Activated CD4-positive, alpha-beta T cell treated with anti-CD3 and anti-CD28 coated beads, Interleukin-2, amount 50 U/mL, for 16 hours (primary cell): ENCODE results near the gene TULP1.
A peak's percentile ranks its signal among the peaks of the same experiment; 100 is the strongest.
"Not testable (repeated sequence)": the region's sequence is repeated elsewhere in the genome, so short reads cannot be mapped to it uniquely, and the experiment has no call there.

ENCODE experiments used
- DNase-seq: peaks from one replicate; pipeline ENCODE4 v3.0.0-alpha.2; 2020

The TULP1 gene

DNA sequence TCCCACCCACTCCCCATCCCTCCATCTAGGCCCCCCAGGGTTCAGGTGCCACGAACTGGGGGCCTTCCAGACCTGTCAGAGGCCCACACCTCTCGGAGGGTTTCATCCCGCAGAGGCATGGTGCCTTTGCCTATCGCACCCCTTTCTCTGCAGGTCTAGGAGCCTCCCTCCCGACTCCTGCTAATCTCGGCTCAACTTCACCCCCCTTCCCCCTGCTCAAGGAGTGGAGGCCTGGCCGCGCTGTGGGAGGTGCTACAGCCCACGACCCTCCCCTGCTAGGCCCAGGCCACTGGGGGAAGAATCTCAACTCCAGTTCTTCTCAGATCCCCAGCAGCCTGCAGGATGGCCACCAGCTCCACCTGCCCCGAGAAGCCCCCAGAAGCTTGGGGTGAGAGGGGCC, at the start of gene TULP1:
Gene TULP1 (minus strand): TSS at position 157 of the 400 bp plus-strand sequence. CDS start 38 bp downstream, at position 119.
- DNase-seq, result no peak

DNA sequence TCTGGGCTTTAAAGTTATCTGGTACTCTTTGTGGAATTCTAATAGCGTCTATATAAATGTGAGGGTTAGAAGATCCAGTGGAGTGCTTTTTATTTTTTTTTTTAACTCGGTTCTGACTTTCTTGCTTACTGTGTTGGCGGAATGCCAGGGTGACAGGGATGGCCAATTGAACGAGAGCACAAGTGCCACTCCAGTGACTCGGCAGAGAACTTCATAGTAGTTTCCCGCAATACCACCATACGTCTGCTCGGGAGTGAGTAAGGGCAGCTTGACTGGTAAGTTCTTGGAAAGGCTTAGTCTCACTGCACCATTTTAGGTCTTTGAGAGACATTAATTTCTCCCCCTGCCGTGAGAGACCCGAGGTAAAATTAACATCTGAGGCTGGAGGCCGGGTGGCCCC, 49.4 kb upstream of the TULP1 start:
- DNase-seq, result no peak

DNA sequence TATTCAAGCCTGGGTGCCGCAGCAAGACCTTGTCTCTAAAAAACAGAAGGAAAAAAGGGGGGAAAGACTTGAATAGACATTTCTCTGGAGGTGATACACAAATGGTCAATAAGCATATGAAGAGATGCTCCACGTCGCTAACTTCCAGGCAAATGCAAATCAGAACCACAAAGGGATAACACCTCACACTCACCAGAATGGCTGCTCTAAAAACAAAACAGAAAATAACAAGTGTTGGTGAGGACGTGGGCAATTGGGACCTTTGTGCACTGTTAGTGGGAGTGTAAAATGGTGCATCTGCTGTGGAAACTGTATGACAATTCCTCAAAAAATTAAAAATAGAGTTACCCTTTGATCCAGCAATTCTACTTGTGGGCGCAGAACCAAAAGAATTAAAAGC, 48.4 kb upstream of the TULP1 start:
- DNase-seq, result no peak

DNA sequence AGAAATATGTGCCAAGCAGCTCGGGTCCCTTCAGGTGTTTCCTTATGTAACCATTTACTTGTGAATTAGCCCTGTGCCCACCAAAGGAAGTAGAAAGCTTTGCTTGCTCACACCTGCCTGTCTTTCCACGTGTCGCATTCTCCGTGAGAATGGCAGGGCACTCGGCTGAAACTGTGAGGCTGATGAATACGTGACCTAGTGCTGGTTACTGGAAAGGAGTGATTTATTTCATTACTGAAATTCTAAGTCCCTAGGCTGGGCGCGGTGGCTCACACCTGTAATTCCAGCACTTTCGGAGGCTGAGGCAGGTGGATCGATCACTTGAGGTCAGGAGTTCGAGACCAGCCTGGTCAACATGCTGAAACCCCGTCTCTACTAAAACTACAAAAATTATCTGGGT, 45.9 kb upstream of the TULP1 start:
- no peak for DNase-seq

DNA sequence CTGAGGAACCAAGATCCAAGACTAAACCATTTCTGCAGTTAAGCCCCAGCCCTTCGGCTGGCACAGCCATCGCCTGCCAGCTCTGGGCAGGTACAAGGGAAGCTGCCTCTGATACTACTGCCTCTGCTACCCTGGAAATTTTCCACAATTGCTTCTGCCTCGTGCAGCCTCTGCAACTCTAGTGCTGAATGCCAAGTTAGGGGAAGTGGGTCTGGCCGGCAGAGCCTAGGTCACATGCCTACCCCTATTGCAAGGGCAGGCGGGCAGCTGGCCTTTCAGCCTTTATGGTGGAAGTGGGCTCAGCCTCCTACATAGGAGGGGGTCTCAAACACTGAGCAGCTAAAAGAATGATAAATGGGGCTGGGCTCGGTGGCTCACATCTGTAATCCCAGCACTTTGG, 44.5 kb upstream of the TULP1 start:
- DNase-seq, result no peak

DNA sequence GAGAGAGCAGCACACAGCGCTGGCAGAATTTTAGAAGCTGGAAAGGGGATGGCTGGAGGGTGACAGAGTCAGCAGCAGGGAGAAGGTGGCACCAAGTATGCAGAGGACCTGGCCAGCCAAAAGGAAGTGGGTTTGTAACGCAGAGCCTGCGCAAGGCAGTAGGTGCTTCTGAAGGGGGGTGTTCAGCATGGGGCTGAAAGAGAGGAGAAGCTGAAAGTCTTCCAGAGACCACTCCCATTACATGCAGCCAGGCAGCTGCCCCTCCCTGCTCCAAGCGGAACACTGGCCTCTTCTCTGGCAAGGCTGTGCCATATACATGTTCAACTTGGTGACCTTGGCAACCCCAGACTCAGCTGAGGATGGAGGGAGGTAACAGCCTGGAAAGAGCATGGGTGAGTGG, 42.1 kb upstream of the TULP1 start:
- DNase-seq, result no peak

DNA sequence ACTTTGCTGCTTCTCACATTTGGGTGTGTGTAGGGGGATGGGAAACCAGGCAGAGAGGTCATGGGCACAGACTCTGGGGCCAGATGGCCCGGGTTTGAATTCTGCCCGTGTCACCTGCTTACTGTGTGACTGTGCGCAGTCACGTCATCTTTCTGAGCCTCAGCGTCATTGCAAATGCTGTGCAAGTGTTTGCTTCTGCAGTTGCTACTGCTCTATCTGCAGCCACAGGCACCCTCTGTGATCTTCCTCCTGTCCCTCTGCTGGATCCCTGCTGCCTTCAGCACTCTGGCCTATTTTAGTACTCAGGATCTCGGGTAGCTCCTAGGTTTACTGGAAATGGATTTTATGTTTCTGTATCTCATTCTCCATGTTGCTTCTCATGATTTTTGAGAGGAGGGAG, 40.6 kb upstream of the TULP1 start:
- DNase-seq, result no peak

DNA sequence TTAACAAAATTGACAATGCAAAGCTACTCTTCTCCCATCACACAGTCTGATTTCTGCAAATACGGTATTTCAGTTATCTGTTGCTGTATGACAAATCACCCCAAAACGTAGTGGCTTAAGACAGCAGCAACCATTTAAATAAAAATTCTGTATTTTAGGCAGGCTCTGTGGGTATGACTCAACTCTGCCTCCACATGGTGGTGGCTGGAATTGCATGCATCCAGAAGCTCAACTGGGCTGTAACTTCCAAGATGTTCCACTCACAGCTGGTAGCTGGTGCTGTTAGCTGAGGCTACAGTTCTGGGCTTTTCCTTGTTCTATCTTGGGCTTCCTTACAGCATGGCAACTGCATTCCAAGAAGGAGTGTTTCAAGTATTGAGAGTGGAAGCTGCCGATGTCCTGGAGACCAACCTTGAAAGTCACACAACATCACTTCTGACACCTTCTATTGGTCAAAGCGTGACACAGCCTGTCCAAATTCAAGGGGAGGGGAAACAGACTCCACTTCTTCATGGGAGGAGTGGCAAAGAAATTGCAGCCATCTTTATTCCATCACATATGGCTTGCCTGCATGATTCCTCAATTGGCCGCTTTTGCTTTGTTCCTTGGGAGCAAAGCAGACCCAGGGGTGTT, 39.7 kb upstream of the TULP1 start:
- peak; percentile 68 for DNase-seq

DNA sequence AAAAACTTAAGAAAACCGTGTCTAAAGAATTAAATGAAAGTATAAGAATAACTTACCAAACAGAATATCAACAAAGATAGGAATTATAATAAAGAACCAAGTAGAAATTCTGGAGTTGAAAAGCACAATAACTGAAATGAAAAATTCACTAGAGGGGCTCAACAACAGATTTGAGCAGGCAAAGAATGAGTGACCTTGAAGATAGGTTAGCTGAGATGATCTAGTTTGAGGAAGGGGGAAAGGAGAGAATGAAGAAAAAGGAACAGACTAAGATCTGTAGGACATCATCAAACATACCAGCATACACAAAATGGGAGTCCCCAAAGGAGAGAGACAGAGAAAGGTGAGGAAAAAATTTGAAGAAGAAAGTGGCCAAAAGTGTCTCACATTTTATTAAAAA, 37.7 kb upstream of the TULP1 start:
- no peak for DNase-seq

DNA sequence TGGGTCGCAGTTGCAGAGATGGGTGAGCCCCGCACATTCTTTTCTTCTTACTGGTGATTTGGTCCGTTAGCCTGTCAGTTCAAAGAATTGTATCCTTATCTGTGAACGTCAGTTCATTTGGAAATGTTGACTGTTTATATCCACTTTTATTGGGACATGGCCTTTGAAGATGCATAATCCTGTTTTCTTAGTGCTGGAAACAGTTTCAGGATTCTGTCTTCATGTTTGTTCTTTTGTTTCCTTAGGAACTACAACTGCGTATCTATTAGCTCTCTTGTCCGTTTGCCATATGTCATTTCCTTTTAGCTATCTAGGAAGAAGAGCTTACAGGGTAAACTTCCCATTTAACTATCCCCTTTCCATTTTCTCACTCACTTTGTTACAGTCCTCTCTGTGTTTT, 35.0 kb upstream of the TULP1 start:
- no peak for DNase-seq

DNA sequence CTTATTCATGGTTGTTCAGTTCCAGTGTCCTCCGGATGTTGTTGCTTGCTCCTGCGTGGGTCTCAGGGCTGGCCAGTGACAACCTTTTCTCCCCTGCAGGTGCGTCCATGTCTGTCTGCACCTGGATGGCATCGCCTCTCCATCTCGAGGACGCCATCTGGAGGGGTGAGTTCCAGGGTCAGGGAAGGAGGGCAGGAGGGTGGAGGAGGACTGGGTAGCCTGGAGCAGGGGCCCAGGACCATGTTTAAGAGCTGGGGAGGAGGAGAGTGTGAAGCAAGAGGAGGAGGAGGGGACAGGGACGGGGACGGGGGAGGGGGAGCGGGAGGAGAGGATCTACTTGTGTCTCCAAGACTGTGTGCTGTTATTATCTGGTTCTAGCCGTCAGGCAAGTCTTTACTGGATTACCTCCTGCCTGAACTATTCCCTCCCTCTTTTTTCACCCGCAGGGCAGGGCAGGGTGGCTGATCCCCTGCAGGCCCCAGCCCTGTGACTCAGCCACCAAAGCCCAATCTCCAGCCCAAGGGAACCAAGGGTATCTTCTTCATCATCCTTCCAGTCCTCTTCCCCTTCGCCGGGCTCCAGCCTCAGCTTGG, 32.2 kb upstream of the TULP1 start:
- no peak for DNase-seq

DNA sequence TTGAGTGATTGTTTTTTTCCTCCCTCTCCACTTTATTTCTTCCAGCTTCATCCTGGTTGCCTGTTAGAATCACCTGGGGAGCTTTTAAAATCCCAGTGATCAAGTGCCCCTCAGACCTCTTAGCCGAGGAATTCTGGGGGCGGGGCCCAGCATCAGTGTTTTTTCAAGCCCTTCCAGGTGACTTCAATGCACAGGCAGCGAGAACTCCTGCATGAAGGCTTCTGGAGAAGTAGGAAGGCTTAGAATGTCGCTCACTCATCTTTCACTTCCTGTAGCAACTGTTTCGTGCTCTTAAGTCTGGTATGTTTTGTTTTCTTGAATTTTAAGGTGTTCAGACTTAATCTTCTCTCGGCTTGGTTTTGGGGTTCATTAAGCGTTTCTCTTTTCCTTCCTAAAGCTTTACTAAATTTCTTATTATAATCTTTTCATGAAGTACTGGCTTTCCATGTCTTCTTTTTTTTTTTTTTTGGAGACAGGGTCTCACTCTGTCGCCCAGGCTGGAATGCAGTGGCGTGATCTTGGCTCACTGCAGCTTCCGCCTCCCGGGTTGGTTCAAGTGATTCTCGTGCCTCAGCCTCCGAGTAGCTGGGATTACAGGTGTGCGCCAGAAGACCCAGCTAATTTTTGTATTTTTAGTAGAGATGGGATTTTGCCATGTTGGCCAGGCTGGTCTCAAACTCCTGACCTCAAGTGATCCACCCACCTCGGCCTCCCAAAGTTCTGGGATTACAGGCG, 30.9 kb upstream of the TULP1 start:
- no peak for DNase-seq

DNA sequence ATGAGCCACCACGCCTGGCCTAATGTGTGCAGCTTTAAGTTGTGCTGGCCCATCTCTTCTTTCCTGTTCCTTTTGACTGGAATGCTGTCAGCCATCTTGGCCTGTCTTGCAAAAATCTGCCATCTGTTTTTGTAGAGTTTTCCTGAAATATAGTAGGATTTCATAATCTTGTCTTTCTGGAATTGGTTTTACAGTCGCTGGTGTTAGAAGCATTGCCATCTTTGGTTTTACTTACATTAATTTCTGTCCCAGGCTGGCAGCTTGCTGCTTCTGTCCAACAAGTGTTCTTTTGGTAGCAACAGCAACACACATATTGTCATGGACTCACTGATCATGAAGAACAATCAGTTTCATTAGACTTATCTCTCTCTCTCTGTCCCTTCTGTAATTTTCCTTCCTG, 29.1 kb upstream of the TULP1 start:
- DNase-seq, result no peak

DNA sequence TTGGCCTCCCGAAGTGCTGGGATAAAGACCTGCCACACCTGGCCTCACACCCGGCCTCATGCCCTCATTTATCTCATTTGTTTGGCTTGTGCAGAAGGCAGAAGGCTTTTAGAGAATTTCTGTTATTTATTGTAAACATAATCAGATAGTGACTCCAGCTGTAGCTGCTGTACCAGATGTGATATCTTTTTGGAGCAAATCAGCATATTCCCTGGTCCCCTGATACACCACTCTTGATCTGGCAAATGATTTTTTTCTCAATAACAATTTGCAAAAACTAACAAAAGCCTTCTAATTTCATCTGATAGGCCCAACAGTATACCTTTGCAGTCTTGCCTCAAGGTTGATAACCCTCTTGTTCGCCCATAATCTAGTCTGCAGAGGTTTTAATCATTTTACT, 26.5 kb upstream of the TULP1 start:
- no peak for DNase-seq

DNA sequence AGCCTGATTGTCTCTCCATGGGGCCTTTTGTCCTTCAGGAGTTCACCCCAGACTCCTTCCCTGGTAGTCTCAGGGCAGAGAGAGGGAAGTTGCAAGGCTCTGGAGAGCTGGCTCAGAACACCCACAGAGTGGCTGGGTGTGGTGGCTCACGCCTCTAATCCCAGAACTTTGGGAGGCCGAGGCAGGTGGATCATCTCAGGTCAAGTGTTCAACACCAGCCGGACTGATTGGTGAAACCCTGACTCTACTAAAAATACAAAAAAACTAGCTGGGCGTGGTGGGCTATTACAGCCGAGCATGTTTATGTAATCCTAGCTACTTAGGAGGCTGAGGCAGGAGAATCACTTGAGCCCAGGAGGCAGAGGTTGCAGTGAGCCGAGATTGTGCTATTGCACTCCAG, 23.2 kb upstream of the TULP1 start:
- not testable (repeated sequence) for DNase-seq

DNA sequence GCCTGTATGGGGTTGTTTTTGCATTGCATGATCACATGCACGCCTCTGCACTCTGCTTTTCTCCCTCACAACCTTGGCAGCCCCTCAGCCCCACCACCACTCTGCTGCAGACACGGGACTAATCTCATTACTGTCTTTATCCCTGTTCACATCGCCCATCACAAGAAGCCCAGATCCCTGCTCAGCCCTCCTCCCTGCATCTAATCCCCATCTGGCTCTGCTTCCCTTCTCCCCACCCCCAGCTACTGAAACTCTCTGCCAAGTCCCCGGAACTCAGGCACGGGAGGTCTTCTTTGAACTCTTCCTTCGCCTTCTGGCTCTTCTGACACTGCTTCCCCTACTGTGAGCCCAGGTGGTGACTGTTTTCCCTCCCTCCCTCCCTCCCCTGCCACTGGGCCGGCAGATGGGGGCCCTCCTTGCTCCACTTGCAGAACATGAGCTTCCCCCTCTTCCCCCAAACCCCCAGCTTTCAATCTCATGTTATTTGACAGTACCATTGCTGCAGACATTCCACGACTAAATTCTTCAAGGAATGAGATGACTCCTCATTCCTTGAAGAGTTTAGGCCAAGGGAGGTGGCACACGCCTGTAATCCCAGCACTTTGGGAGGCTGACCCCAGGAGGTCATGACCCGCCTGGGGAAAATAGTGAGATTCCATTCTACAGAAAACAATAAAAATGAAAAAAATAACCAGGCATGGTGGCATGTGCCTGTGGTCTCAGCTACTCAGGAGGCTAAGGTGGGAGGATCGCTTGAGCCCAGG, 21.9 kb upstream of the TULP1 start:
- DNase-seq, result no peak

DNA sequence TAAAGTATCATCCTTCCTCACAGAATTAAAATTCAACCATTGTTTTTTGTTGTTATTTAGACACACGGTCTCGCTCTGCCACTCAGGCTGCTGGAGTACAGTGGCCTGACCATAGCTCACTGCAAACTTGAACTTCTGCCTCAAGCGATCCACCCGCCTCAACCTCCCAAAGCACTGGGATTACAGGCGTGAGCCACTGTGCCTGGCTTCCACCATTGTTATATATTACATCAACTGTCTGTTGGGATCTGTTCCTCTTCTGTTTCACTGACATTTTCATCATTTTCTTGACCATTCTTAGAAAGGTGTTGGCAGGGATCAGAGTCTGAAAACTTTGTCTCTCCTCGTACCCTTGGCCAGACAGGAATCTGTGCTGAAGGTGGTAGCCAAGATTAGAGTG, 21.3 kb upstream of the TULP1 start:
- DNase-seq, result no peak

DNA sequence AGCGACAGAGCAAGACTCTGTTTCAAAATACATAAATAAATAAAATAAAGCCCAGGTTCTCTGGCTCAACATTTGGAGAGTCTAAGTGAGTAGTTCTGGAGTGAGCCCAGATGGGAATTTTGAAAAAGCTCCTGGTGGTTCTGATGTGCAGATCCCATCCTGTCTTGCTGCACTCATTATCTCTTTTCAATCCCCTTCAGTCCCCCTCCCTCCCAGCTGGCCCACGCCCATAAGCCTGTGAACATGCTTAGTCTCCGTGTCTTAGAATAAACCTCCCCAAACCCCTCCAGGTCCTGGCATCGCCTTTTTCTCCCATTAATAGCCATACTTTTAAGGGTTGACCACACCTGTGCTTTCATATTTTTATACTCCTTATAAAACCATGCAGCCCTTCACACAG, 19.4 kb upstream of the TULP1 start:
- DNase-seq, result no peak

DNA sequence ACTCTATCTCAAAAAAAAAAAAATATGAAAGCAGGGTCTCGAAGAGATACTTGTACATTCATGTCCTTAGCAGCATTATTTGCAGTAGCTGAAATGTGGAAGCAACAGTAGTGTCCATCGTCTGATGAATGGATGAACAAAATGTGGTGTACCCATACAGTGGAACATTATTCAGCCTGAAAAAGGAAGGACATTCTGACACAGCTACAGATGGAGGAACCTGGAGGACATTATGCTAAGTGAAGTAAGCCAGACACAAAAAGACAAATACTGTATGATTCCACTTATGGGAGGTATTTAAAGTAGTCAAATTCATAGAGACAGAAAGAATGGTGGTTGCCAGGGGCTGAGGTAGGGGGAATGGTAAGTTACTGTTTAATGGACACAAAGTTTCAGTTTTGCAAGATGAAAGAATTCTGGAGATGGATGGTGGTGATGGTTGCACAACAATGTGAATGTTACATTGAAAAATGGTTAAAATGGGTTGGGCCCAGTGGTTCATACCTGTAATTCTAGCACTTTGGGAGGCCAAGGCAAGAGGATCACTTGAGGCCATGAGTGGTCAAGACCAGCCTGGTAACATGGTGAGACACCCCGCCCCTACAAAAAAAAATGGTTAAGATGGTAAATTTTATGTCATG, 11.8 kb upstream of the TULP1 start:
- DNase-seq, result no peak

DNA sequence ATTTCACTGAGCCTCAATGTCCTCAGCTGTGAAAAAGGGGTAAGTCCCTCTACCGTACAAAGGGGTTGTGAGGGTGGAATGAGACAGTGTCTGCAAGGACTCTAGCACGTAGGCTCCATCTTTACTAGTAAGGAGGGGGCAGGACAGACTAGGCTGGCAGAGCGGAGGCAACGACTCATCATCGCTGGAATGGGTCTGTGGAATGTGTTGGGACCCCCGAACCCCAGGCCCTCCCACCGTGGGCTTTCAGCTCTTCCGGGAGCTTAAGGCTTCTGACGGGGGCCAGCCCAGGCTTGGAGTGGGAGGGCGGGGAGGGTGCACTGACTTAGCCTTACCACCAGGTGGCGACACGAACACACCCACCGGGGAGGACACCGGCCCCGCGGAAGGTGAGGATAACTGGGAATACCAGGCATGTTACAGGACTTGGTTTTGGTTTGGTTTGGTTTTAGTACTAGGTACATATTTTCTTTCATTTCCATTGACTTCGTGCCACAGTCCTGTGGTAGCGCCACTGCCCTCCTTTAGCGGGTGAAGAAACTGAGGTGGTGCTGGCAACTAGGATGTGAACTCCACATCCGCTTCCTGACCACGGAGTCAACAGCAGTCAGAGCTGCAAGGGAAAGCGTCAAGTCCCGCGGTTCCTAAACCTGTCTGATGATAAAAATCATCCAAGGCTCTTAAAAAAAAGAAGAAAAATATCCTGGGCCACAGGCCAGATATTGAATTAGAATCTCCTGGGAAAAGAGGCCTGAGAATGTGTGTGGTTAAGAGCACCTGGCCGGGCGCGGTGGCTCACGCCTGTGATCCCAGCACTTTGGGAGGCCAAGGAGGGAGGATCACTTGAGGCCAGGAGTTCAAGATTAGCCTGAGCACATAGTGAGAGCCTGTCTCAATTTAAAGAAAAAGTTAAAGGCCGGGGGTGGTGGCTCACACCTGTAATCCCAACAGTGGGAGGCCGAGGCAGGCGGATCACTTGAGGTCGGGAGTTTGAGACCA, 10.3 kb upstream of the TULP1 start:
- DNase-seq, result peak; percentile 75

DNA sequence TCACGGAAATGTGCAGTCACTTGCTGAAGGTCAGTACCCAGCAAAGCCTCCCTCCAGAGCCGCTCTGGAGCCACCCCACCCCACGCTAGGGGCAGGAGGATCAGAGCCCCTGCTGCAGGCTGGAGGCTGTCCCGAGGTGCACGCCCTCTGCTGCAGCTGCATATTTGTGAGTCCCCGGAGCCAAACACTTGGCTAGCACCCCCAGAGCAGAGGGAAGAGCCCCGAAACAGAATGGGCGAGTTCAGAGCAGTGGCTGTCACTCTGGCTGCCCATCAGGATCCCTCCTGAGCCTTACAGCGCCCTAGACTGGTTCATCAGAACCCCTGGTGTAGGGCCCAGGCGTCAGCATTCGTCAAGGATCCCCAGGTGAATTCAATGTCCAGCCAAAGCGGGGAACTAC, 9.5 kb upstream of the TULP1 start:
- no peak for DNase-seq

DNA sequence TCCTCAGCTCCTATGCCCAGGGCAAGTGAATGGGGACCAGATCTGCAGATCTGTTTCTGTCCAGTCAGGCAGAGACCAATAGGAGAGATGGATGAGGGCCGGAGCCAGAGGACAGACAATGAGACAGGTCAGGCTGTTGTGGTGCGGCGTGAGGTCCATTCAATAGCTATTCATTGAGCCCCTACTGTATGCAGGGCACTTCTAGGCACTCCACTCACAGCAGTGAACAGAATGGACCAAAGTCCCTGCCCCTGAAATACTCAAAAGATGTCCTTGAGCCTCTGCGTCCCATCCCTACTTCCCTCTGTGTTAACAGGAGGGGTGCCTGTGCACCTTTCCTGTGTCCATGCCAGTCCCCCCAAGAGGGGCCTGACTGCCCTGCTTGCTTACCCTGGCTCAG, 8.5 kb upstream of the TULP1 start:
- DNase-seq, result no peak
